HEK293T (cell line): Measurements from ENCODE around the gene CYRIA.

Experiments
- ARNT ChIP-seq: fragments of 450-650 bp; IDR thresholded peaks from 2 replicates; pipeline ENCODE4 v1.6.1; 2017; ENCODE audit warnings: mild to moderate bottlenecking
- BHLHE40 ChIP-seq: fragments of 450-650 bp; IDR thresholded peaks from 2 replicates; pipeline ENCODE4 v1.6.1; 2016; ENCODE audit warnings: mild to moderate bottlenecking, moderate library complexity, borderline replicate concordance
- CTBP1 ChIP-seq: fragments of 450-650 bp; IDR thresholded peaks from 2 replicates; pipeline ENCODE4 v1.6.1; 2016; ENCODE audit warnings: borderline replicate concordance
- ELF4 ChIP-seq: fragments of 450-650 bp; IDR thresholded peaks from 2 replicates; pipeline ENCODE4 v1.6.1; 2017; ENCODE audit warnings: antibody characterized with exemption
- FOXA1 ChIP-seq: fragments of 450-650 bp; IDR thresholded peaks from 2 replicates; pipeline ENCODE4 v1.6.1; 2016; ENCODE audit warnings: mild to moderate bottlenecking
- FOXK2 ChIP-seq: fragments of 450-650 bp; IDR thresholded peaks from 2 replicates; pipeline ENCODE4 v1.6.1; 2016; ENCODE audit warnings: mild to moderate bottlenecking
- FOXM1 ChIP-seq: fragments of 450-650 bp; IDR thresholded peaks from 2 replicates; pipeline ENCODE4 v1.6.1; 2017; ENCODE audit warnings: mild to moderate bottlenecking, borderline replicate concordance
- HDGF ChIP-seq: fragments of 450-650 bp; IDR thresholded peaks from 2 replicates; pipeline ENCODE4 v1.6.1; 2017; ENCODE audit warnings: antibody characterized with exemption, borderline replicate concordance
- LEF1 ChIP-seq: fragments of 450-650 bp; IDR thresholded peaks from 2 replicates; pipeline ENCODE4 v1.6.1; 2017; ENCODE audit warnings: mild to moderate bottlenecking, borderline replicate concordance
- NFRKB ChIP-seq: fragments of 450-650 bp; IDR thresholded peaks from 2 replicates; pipeline ENCODE4 v1.6.1; 2016; ENCODE audit warnings: mild to moderate bottlenecking, moderate library complexity
- SUZ12 ChIP-seq: fragments of 450-650 bp; IDR thresholded peaks from 2 replicates; pipeline ENCODE4 v1.6.1; 2016; ENCODE audit warnings: mild to moderate bottlenecking
- TARDBP ChIP-seq: fragments of 450-650 bp; IDR thresholded peaks from 2 replicates; pipeline ENCODE4 v1.6.1; 2016
- TF ChIP-seq, protein P1 (sequence below): fragments of 450-650 bp; IDR thresholded peaks from 2 replicates; pipeline ENCODE4 v1.6.1; 2016

- TF ChIP-seq BHLHE40 (no peak), CTBP1 (no peak), TARDBP (no peak), SUZ12 (no peak), NFRKB (no peak), ELF4 (no peak), FOXM1 (no peak), FOXA1 (no peak), HDGF (no peak), FOXK2 (no peak), LEF1 (no peak), ARNT (no peak)
- TF ChIP-seq, protein P1, sequence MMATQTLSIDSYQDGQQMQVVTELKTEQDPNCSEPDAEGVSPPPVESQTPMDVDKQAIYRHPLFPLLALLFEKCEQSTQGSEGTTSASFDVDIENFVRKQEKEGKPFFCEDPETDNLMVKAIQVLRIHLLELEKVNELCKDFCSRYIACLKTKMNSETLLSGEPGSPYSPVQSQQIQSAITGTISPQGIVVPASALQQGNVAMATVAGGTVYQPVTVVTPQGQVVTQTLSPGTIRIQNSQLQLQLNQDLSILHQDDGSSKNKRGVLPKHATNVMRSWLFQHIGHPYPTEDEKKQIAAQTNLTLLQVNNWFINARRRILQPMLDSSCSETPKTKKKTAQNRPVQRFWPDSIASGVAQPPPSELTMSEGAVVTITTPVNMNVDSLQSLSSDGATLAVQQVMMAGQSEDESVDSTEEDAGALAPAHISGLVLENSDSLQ, result no peak
These were observed 12.2 kb upstream of the CYRIA start for GRCh38 chr2:16677875-16678274.
